ENCODE measurements around the gene RPS23. TPM values are rescaled to one million over a fixed set of nuclear protein-coding genes. Genes with fewer than 3 reads are reported as not detected.

The RPS23 gene
- 4,323 and 4,424 TPM in 2 replicates for total RNA-seq

DNA sequence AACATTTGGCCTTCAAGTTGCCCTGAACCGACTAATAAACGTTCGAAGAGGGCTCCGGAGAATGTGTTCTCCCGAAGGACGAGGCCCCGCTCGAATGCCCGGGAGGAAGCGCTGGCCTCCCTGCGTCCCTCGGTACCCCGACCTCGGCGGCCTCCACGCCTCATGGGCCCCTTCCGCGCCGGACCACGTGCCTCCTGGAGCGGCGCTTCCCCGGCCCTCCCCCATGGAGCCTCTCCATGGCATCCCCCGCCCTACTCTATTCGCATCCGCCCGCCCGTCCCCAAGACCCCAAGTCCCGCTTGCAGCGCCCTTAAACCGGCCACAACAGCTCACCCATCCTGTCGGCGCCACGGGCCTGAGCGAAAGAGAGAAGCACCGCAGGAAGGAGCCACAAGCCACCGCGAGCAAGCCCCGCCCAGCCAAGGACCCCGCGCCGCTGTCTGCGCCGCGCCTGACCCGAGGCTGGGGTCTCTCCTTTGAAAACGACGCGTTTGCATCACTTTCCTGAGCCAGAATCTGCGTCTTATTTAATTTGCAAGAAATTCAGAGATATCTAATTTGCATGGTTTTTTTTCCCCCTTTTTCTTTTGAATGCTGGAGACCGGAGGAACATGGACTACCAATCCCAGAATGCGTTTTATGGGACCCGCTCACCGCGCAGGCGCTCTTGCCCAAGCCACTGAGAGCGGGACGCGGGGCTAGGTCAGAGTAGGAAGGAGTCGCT is at the start of gene RPS23:
TSS of gene RPS23 (minus strand) at position 368 of the 724 bp plus-strand sequence. CDS start at position 337, 31 bp downstream.

Data from epithelial cell of alveolus of lung (primary cell).